ENCODE data around the gene L3MBTL1. TPM values are rescaled to one million over a fixed set of nuclear protein-coding genes. Genes with fewer than 3 reads are reported as not detected.

Gene L3MBTL1
- total and polyA plus RNA-seq, 3 donors from 2014 or later, result 16.9 to 68.1 (median 64.5) TPM

DNA sequence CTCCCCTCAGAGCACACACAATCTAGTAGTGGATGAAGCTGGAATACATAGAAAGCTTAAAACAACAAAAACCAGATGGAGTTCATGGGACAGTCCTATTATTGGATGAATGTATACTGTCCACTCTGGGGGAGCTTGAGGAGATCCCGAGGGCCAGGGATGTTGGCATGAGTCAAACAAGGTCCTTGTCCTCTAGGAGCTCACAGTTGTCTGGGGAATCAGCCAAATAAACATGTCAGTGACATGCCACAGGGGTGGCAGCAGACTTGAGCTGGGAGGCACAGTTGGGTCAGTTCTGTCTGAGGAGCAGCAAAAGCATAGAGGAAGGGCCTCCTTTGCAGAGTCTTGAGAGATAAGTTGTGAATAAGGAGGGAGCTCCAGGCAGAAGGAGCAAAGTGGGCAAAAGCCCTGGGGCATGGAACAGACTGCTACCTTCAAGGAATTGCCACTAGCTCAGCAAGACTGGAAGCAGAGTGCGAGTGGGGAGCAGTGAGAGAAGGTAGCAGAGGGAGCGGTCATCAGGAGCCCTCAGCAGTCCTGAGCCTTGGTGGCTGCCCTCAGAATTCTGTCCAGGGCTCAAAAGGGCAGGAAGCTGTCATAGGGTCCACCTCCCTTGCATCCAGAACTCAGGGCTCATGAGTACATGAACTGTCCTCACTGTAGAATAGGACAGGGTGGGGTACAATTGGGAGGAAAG lies 22.1 kb downstream of the L3MBTL1 start:
- Histone ChIP-seq H3K36me3 (ENCODE audit: low read depth, missing control alignments) (no peaks in the 10 kb centered on the region), H3K27me3 (no peaks in the 10 kb centered on the region), H3K4me3 (no peak overlapping the region), H3K27ac (no peak overlapping the region), H3K9me3 (no peaks in the 10 kb centered on the region), H3K4me1 (no peaks in the 10 kb centered on the region)
- DNase-seq, result no peak
- 89% methylated on average over 3 of the region's 3 CpGs for WGBS, 2 donors
- intact Hi-C loops (cut with DNase I; ENCODE audit: low total_unique reads), result no loop called here
- TF ChIP-seq POLR2A (IDR thresholded peaks at IDR 0.05), result no peak
- TF ChIP-seq, protein P1, sequence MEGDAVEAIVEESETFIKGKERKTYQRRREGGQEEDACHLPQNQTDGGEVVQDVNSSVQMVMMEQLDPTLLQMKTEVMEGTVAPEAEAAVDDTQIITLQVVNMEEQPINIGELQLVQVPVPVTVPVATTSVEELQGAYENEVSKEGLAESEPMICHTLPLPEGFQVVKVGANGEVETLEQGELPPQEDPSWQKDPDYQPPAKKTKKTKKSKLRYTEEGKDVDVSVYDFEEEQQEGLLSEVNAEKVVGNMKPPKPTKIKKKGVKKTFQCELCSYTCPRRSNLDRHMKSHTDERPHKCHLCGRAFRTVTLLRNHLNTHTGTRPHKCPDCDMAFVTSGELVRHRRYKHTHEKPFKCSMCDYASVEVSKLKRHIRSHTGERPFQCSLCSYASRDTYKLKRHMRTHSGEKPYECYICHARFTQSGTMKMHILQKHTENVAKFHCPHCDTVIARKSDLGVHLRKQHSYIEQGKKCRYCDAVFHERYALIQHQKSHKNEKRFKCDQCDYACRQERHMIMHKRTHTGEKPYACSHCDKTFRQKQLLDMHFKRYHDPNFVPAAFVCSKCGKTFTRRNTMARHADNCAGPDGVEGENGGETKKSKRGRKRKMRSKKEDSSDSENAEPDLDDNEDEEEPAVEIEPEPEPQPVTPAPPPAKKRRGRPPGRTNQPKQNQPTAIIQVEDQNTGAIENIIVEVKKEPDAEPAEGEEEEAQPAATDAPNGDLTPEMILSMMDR (IDR thresholded peaks at IDR 0.05), result no peak

DNA sequence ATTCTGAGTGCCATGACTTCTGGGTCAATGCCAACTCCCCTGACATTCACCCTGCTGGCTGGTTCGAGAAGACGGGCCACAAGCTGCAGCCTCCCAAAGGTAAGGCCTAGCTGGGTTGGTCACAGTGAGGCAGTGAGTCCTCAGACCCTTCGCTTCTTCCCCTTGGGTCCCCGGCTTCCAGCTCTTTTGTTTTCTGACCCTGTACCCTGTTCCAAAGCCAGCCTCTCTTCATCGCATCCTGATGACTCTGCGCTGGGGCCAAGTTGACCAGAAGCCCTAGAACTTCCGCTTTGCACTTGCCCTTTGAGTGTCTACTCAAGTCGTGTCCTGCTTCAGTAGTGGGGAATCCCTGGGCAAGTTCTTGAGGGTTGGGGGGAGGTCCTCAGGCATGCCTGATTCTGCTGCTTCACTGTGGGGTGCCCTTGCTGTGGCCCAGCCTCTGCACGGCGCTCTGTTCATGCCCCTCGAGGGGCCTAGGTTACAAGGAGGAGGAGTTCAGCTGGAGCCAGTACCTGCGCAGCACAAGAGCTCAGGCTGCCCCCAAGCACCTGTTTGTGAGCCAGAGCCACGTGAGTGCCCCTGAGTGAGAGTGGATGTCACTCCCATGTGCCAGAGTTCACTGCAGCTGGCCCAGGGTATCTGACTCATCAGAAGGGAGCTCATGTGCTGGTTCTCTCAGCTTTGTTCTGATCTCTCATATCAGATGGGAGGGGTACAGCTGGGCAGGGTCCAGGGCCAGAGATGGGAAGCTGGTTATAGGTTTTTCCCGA lies 23.0 kb downstream of the L3MBTL1 start:
- TF ChIP-seq POLR2A (IDR thresholded peaks at IDR 0.05), result no peak
- TF ChIP-seq, protein P1 (IDR thresholded peaks at IDR 0.05), result no peak
- H3K4me3 ChIP-seq, result no peak overlapping the region
- no peaks in the 10 kb centered on the region for H3K27me3 ChIP-seq
- no peaks in the 10 kb centered on the region for H3K4me1 ChIP-seq
- WGBS, 2 donors, result 88 to 91% methylated on average over 11 to 14 of the region's 14 CpGs
- no peaks in the 10 kb centered on the region for H3K36me3 ChIP-seq (ENCODE audit: low read depth, missing control alignments)
- intact Hi-C loops (cut with DNase I; ENCODE audit: low total_unique reads), result no loop called here
- no peak overlapping the region for H3K27ac ChIP-seq
- DNase-seq, result no peak
- no peaks in the 10 kb centered on the region for H3K9me3 ChIP-seq

DNA sequence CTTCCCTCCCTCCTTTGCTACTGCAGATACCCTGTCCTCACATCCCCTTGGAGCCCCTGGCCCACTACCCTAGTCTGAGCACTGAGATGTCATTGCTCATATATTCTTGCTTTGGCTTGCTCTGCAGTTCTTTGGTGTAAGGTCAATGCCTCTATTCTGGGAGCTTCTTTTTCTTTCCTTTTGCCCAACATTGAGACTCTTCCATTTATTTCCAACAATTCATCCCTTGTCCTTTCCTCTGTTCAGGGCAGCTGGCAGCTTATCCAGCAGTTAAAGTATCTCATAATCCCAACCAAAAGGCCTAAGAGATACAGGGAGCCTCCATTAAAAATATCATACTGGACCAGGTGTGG lies 23.6 kb downstream of the L3MBTL1 start:
- no peak overlapping the region for H3K4me3 ChIP-seq
- no peak overlapping the region for H3K27ac ChIP-seq
- DNase-seq, result no peak
- intact Hi-C loops (cut with DNase I; ENCODE audit: low total_unique reads), result no loop called here
- H3K27me3 ChIP-seq, result no peaks in the 10 kb centered on the region
- TF ChIP-seq, protein P1 (IDR thresholded peaks at IDR 0.05), result no peak
- no peak for TF ChIP-seq POLR2A (IDR thresholded peaks at IDR 0.05)
- H3K9me3 ChIP-seq, result no peaks in the 10 kb centered on the region
- no peaks in the 10 kb centered on the region for H3K4me1 ChIP-seq
- no peaks in the 10 kb centered on the region for H3K36me3 ChIP-seq (ENCODE audit: low read depth, missing control alignments)

DNA sequence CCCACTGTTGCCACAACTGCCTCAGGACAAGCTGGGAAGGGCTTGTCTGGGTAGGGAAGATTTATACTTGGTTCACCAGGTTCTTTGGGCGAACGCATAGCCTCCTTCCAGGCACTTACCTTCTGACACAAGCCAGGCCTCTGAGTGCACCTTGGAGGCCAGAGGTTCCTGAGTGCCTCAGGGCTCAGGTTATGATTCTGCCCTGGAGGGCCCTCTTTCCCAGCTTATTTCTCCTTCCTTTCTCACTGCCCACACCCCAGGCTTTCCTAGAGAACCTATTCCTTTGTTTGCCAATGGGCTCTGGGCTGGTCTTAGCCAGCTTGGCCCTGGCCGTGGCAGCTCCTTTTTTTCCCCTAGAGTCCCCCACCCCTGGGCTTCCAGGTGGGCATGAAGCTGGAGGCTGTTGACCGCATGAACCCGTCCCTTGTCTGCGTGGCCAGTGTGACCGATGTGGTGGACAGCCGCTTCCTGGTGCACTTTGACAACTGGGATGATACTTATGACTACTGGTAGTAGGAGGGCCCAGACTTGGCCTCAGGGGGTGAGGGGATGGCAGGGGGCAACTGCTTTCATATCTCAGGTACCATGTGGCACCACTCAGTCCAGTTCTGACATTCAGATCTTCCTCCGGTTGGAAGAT lies 25.0 kb downstream of the L3MBTL1 start:
- H3K4me3 ChIP-seq, result no peak overlapping the region
- H3K36me3 ChIP-seq (ENCODE audit: low read depth, missing control alignments), result no peaks in the 10 kb centered on the region
- H3K27me3 ChIP-seq, result no peaks in the 10 kb centered on the region
- H3K9me3 ChIP-seq, result no peaks in the 10 kb centered on the region
- 83 to 97% methylated on average over 4 to 9 of the region's 9 CpGs for WGBS, 2 donors
- no peak for DNase-seq
- no peak overlapping the region for H3K27ac ChIP-seq
- peaks cover 4% of the 10 kb centered on the region for H3K4me1 ChIP-seq
- TF ChIP-seq, protein P1 (IDR thresholded peaks at IDR 0.05), result no peak
- no peak for TF ChIP-seq POLR2A (IDR thresholded peaks at IDR 0.05)
- intact Hi-C loops (cut with DNase I; ENCODE audit: low total_unique reads), result no loop called here

Measured in testis (tissue), 3 donors.